IPS-20b (cell line): ENCODE measurements around the gene PAIP2B.
"Not testable (repeated sequence)": the region's sequence is repeated elsewhere in the genome, so short reads cannot be mapped to it uniquely, and the experiment has no call there.

Experiments used
- H3K27ac ChIP-seq: one replicate; pipeline ENCODE4 v1.5.1; 2013; ENCODE audit warnings: low read length
- H3K27me3 ChIP-seq: 2 replicates; pipeline ENCODE4 v1.6.1; 2013; ENCODE audit warnings: mild to moderate bottlenecking, low read length, inconsistent platforms; ENCODE audit not compliant: insufficient read depth
- H3K36me3 ChIP-seq: 2 replicates; pipeline ENCODE4 v1.6.1; 2013; ENCODE audit warnings: low read depth, mild to moderate bottlenecking, inconsistent platforms, low read length, moderate library complexity; ENCODE audit not compliant: insufficient read depth
- H3K4me1 ChIP-seq: 2 replicates; pipeline ENCODE4 v1.6.1; 2013; ENCODE audit warnings: mild to moderate bottlenecking, control low read depth, inconsistent platforms, low read length, moderate library complexity; ENCODE audit not compliant: insufficient read depth
- H3K4me3 ChIP-seq: 2 replicates; pipeline ENCODE4 v1.5.1; 2013; ENCODE audit warnings: mild to moderate bottlenecking, low read length, inconsistent platforms
- H3K9ac ChIP-seq: 2 replicates; pipeline ENCODE4 v1.6.1; 2013; ENCODE audit warnings: low read depth, mild to moderate bottlenecking, inconsistent platforms, low read length, moderate library complexity
- H3K9me3 ChIP-seq: 2 replicates; pipeline ENCODE4 v1.6.1; 2013; ENCODE audit warnings: mild to moderate bottlenecking, low read depth, low read length, inconsistent platforms; ENCODE audit not compliant: insufficient read depth

Gene PAIP2B

DNA sequence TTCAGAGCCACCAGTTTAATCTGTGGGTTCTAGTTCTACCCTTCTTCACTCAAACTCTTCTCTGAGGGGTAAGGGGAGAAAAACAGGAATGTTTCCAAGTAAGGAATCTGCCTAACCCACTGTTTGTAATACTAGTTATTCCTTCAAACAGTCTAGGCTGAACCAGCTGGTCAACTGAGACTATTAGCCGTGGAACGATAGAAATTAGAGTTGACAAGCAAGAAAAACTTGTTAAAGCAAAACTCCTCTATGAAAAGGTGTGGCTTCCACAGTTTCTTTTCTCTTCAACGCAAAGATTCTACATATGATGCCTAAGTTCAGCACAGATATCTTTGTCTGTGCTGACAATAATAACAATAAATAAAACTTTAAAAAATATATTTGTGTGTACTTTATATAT, 11.5 kb downstream of the PAIP2B start:
- Histone ChIP-seq H3K9me3 (no peaks in the 10 kb centered on the region), H3K36me3 (no peaks in the 10 kb centered on the region), H3K4me1 (no peaks in the 10 kb centered on the region), H3K4me3 (no peak overlapping the region), H3K9ac (no peak overlapping the region), H3K27ac (no peak overlapping the region), H3K27me3 (no peaks in the 10 kb centered on the region)

DNA sequence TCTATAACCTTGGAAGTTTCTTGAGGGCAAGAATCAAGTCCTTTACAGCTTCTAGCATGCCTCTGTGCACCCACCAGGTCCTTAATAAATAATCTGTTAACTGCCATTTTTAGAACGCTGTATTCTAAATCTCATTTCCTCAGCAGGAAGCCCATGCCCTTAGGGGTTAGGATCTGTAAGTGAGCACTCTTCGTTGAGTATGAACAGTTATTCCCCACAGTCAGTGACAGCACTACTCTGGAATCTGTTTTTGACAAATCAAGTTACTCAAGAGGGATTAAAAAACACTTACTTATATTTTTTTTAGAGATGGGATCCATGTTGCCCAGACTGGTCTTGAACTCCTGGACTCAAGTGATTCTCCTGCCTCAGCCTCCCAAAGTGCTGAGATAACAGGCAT, 14.6 kb downstream of the PAIP2B start:
- H3K9me3 ChIP-seq, result no peaks in the 10 kb centered on the region
- no peak overlapping the region for H3K4me3 ChIP-seq
- no peaks in the 10 kb centered on the region for H3K4me1 ChIP-seq
- H3K36me3 ChIP-seq, result no peaks in the 10 kb centered on the region
- H3K27ac ChIP-seq, result no peak overlapping the region
- no peaks in the 10 kb centered on the region for H3K27me3 ChIP-seq
- no peak overlapping the region for H3K9ac ChIP-seq

DNA sequence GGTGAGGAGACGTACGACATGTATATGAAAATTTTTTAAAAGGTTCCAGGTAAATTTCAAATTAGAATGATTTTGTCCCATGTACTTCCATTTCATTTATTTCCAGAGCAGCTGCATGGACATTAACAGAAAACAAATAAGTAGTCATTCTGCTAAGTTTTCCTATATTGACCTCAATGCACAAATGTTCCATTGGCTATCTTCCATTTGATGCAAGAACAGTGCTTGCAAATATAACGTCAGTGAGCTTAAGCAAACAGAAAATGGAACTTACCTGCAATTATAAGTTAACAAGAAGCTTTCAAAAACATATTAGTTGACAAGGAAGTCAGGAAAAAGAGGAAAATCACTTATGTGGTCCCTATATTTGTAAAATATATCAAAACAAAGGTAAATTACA, 16.6 kb downstream of the PAIP2B start:
- H3K4me3 ChIP-seq, result no peak overlapping the region
- no peaks in the 10 kb centered on the region for H3K36me3 ChIP-seq
- no peaks in the 10 kb centered on the region for H3K4me1 ChIP-seq
- no peak overlapping the region for H3K27ac ChIP-seq
- H3K9me3 ChIP-seq, result no peaks in the 10 kb centered on the region
- no peaks in the 10 kb centered on the region for H3K27me3 ChIP-seq
- H3K9ac ChIP-seq, result no peak overlapping the region

DNA sequence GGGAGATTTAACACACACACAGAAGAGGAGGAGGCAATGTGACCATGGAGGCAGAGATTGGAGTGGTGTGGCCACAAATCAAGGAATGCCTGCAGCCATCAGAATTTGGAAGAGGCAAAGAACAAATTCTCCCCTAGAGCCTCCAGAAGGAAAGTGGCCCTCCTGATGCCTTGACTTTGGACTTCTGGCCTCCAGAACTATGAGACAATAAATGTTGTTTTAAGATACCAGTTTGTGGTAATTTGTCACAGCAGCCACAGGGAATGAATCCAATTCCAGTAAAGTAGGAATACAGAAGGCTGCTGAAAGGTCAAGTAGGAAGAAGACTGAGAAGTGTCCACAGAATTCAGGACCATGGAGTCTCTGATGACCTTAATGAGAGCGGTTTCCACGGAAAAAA, 18.1 kb downstream of the PAIP2B start:
- H3K4me3 ChIP-seq, result no peak overlapping the region
- no peaks in the 10 kb centered on the region for H3K4me1 ChIP-seq
- H3K36me3 ChIP-seq, result no peaks in the 10 kb centered on the region
- no peak overlapping the region for H3K9ac ChIP-seq
- H3K27ac ChIP-seq, result no peak overlapping the region
- H3K27me3 ChIP-seq, result no peaks in the 10 kb centered on the region
- H3K9me3 ChIP-seq, result no peaks in the 10 kb centered on the region

DNA sequence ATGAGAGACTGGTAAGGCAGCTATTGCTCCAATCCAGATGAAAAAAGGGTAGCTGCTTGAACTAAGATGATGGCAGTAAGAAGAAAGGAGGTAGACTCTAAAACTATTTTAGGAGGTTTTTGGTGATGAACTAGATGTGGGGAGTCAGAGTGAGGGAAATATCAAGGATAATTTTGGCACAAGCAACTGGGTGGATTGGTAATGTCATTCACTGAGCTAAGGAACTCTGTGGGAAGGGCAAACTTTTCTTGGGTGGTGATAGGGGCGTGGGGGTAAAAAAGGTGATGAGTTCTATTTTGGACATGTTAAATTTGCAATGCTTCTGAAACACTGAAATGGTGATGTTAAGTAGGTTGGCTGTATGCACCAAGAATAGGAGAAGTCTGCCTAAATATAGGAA, 19.3 kb downstream of the PAIP2B start:
- Histone ChIP-seq H3K4me1 (no peaks in the 10 kb centered on the region), H3K4me3 (no peak overlapping the region), H3K9ac (no peak overlapping the region), H3K36me3 (no peaks in the 10 kb centered on the region), H3K9me3 (no peaks in the 10 kb centered on the region), H3K27me3 (no peaks in the 10 kb centered on the region), H3K27ac (no peak overlapping the region)

DNA sequence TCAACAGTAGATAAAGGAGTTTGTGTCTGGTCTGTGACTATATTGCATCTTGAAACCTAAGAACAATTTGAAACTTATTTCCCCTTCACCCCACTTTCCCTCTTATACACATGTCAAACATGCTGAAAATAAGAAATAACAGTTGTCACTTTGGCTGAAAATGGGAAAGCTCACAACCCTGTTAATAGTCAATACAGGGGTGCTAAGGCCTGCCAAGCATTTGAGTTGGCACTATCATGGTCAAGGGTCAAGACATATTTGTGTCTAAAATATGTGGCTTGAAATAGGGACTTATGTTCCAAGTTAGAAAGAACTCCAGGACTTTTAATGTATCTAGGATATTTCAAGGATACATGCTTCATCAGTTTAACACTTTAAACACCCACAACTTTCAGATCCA, 20.6 kb downstream of the PAIP2B start:
- peaks cover 7% of the 10 kb centered on the region; the same call in 1 of the 2 replicates for H3K36me3 ChIP-seq

DNA sequence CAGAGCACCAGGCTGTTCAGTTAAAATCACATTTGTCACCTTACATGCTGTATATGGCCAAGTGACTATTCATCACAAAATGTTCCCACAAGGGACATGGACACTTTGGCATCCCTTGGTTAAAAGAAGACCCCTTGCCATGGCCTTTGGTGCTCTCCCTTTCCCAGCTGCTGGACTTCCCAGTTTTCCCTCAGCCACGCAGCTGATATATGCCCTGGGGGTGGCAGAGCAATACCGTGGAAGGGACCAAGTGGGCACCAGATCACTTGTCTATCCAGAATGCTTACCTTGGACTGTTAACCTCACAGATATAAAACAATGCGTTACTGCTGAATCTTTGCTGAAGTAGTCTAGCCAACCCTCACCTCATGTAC, 35.3 kb downstream of the PAIP2B start:
- Histone ChIP-seq H3K36me3 (no peaks in the 10 kb centered on the region), H3K9me3 (no peaks in the 10 kb centered on the region), H3K27me3 (no peaks in the 10 kb centered on the region), H3K4me1 (peaks cover 19% of the 10 kb centered on the region; the same call in 1 of the 2 replicates), H3K27ac (no peak overlapping the region), H3K4me3 (no peak overlapping the region), H3K9ac (no peak overlapping the region)

More for the DNA sequence above, 20.6 kb downstream of the PAIP2B start:
- Histone ChIP-seq H3K4me1 (no peaks in the 10 kb centered on the region), H3K9me3 (no peaks in the 10 kb centered on the region), H3K4me3 (no peak overlapping the region), H3K27me3 (no peaks in the 10 kb centered on the region), H3K27ac (no peak overlapping the region), H3K9ac (no peak overlapping the region)

DNA sequence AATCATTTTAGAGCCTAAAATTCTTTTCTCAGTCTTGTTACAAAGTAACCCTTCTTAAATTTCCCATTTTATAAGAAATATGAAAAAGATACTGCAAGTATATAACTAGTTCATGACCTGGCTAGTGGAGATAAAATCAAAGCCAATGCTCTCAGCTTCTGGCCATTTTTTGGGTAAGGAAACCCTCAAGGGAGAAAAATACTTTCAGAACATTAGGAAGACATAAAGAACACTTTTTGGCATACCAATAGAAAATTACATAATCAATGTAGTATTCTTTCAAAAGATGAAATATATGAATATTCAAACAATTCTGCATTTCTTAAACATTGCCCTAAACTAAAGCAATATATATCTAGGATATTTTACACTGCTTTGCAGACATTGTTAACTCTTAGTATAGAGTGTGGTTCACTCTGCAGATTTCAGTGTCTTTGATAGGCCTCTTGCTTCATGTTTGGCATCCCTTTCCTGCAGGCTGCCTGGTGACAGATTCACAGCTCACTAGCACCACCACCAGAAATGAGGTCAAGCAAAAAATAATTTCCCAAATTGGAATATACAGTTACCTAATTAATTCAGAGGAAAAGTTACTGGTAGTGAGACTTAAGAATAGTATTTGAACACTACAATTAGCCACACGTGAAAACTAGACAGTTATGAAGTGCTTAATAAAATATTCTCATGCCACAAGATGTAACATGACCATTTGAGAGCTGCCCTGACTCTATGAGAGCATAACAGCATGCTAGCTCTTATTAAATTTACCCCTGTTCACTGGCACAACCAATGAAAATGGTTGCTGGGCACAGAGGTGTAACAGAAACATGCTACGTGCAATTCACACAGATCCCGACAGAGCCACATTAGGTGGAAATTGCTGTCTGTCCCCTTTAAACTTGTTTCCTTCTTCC, 36.0 kb downstream of the PAIP2B start:
- no peaks in the 10 kb centered on the region for H3K9me3 ChIP-seq
- no peak overlapping the region for H3K4me3 ChIP-seq
- H3K36me3 ChIP-seq, result no peaks in the 10 kb centered on the region
- no peak overlapping the region for H3K9ac ChIP-seq
- H3K4me1 ChIP-seq, result peaks cover 23% of the 10 kb centered on the region; the same call in 1 of the 2 replicates
- no peaks in the 10 kb centered on the region for H3K27me3 ChIP-seq
- no peak overlapping the region for H3K27ac ChIP-seq

DNA sequence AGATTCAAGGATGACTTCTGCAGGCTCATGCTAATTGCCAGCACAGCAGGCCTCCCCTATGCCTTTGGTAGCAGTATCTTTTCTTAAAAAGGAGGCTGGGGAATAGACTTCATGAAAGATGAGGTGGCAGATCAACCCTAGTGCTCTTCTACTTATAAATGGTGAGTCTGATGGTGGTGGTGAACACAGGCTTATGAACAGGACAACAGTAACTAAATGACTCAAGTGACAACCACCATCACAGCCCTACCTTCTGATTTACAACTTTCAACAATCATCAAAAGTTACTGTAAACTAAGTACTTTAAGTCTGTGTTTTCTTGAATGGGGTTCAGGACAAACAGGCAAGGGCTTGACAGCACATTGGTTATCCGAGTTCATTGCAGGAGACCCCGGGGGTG, 39.3 kb downstream of the PAIP2B start:
- no peaks in the 10 kb centered on the region for H3K36me3 ChIP-seq
- no peaks in the 10 kb centered on the region for H3K9me3 ChIP-seq
- no peaks in the 10 kb centered on the region for H3K27me3 ChIP-seq
- H3K4me1 ChIP-seq, result peaks cover 30% of the 10 kb centered on the region; the same call in 1 of the 2 replicates
- no peak overlapping the region for H3K27ac ChIP-seq
- H3K9ac ChIP-seq, result no peak overlapping the region
- peak overlapping the region; percentile 2; the same call in 1 of the 2 replicates for H3K4me3 ChIP-seq

DNA sequence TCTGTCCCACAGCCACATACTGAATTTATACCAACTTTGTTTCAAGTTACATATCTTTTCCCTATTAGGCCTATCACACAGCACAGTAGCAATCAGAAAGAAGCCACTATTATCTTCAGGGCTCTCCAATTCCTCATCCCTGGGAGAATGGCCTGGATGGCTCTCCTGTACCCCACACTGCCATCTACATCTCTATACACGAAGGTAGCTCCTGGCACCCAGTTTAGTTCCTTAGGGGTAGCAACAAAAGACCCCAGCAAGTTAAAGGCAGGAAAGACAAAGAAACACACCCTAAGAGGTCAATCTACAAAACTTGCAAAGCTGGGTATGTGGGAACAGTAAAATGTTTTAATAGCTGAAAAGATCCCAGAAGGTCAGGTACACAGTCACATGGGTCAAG, 39.9 kb downstream of the PAIP2B start:
- H3K9me3 ChIP-seq, result no peaks in the 10 kb centered on the region
- no peaks in the 10 kb centered on the region for H3K36me3 ChIP-seq
- peaks cover 32% of the 10 kb centered on the region; the same call in 1 of the 2 replicates for H3K4me1 ChIP-seq
- H3K9ac ChIP-seq, result no peak overlapping the region
- peak overlapping the region; percentile 2; the same call in 1 of the 2 replicates for H3K4me3 ChIP-seq
- H3K27me3 ChIP-seq, result no peaks in the 10 kb centered on the region
- H3K27ac ChIP-seq, result no peak overlapping the region

DNA sequence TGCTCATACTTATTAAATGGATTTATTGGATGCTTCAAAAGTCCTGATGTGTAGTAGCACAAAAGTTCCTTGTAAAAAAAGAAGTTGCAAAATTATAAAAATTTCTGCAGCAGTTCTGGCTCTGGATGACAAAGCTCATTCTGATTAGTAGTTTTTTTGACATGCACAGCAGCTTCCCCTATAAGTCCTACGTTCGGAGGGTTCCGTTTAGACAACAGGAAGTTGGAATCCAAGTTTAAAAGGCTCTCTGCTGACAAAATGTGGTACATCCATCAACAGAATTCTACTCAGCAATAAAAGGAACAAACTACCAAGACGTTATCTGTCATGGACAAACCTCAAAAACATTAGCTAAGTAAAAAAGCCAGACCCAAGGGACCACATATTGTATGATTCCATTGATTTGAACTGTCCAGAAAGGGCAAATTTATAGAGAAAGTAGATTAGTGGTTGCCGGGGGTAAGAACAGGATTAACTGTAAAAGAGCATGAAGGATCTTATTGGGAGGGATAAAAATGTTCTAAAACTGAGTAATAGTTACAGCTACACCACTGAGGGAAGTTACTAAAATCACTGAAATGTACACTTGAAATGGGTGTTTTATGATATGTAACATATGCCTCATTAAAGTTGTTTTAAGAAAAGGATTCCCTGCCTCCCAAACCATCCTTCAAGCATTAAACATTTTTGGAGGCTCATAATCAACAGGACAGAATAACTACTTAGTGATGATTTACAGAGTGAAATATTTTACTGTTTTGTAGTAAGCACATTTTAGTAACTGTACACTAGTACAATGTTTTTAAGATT, 43.4 kb downstream of the PAIP2B start:
- H3K9me3 ChIP-seq, H3K9ac ChIP-seq, H3K4me3 ChIP-seq, H3K27ac ChIP-seq, H3K36me3 ChIP-seq, H3K27me3 ChIP-seq: not testable (repeated sequence)
- H3K4me1 ChIP-seq, result peaks cover 32% of the 10 kb centered on the region; the same call in 1 of the 2 replicates
